Thyroid gland (tissue), 4 donors: ENCODE data around the gene SPRR1A. TPM values are rescaled to one million over a fixed set of nuclear protein-coding genes. Genes with fewer than 3 reads are reported as not detected.

ENCODE experiments used
- DNase-seq, 2 donors: peaks; one replicate each; pipeline ENCODE4 v3.0.0-alpha.2; 2019
- H3K27ac ChIP-seq, 3 donors: fragments of 200-600 bp; sonication (generic); 1 replicate in 2 of 3; 2 replicates in 1 of 3; pipeline ENCODE4 v1.5.1; 2016 to 2019; ENCODE audit warnings: mild to moderate bottlenecking in 1 of 3, moderate library complexity in 1 of 3
- H3K27me3 ChIP-seq: fragments of 200-600 bp; sonication (generic); one replicate; pipeline ENCODE4 v1.5.1; 2019
- H3K36me3 ChIP-seq, 2 donors: fragments of 200-600 bp; sonication (generic); one replicate each; pipeline ENCODE4 v1.5.1; 2016 to 2019
- H3K4me1 ChIP-seq, 2 donors: fragments of 200-600 bp; sonication (generic); one replicate each; pipeline ENCODE4 v1.5.1; 2017 to 2019
- H3K4me3 ChIP-seq, 3 donors: fragments of 200-600 bp; sonication (generic); replicated peaks in 1 of 3; 1 replicate in 2 of 3; 2 replicates in 1 of 3; pipeline ENCODE4 v1.5.1; 2016; ENCODE audit warnings: mild to moderate bottlenecking in 1 of 3
- H3K9me3 ChIP-seq: fragments of 200-600 bp; sonication (generic); one replicate; pipeline ENCODE4 v1.5.1; 2017
- POLR2A ChIP-seq, 2 donors: fragments of 450-650 bp; IDR thresholded peaks; one replicate each; pipeline ENCODE4 v1.6.1; 2017; ENCODE audit warnings: antibody characterized with exemption in 2 of 2, mild to moderate bottlenecking in 2 of 2, moderate library complexity in 1 of 2
- WGBS, 2 donors: methylation state at CpG; one replicate each; pipeline ENCODE4 v1.1.5; 2017; 5-methylcytosine and 5-hydroxymethylcytosine counted together
- intact Hi-C: fragments of 100-400 bp; cut with DNase I; formaldehyde crosslinking; loops from one replicate; pipeline ENCODE4 v1.15.1; 2023
- total RNA-seq, 4 donors: library from RNA; depleted of rRNA; stranded (reverse); fragments of >200 nt; gene quantifications; one replicate each; pipeline ENCODE4 v1.2.3, GENCODE V29; 2016
- TF ChIP-seq, protein P1 (sequence below), 6 experiments: fragments of 200-600 bp in 3 of 6; fragments of 450-650 bp in 3 of 6; sonication (generic) in 3 of 6; IDR thresholded peaks; one replicate each; pipeline ENCODE4 v1.5.1; 2016 to 2019; ENCODE audit warnings: antibody characterized with exemption in 6 of 6, mild to moderate bottlenecking in 2 of 6, inconsistent platforms in 1 of 6, moderate library complexity in 1 of 6

The SPRR1A gene
- total RNA-seq, 4 donors from 2014 or later = not detected

DNA sequence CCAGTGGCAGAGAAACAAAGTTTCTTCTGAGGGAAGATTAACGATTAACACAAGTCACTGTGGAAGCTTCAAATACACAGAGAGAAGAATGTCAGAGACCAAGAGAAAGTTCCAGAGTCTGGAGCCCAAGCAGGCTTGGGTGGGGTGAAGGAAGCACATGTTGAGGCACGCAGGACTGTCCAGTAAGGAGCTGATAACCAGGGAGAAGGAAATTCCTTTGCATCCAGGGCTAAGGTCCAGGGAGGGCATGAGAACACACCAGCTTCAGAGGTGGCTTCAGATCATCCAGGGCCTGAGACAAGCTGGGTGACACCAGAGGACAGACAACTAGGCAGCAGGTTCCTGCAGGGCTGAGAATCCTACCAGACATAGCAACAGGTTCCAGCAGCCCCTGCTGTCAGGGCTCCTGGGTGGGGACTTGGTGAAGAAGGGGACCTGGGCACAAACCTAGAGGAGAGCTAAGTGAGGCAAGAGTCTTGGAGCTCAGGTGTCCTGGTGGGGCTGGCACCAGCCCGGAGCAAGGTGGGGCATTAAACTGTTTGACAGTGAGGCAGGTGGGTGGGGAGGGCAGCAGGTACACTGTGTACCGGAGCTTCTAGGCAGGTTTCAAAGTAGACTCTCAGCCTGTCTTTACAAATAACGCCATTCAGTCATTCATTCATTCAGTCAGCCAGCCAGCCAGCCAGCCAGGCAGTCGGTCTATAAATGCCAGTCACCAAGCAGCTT is 2.6 kb upstream of the SPRR1A start:
- Histone ChIP-seq H3K9me3 (no peaks in the 10 kb centered on the region), H3K27me3 (no peaks in the 10 kb centered on the region), H3K27ac (no peak overlapping the region), H3K36me3 (no peaks in the 10 kb centered on the region), H3K4me1 (no peaks in the 10 kb centered on the region), H3K4me3 (no peak overlapping the region)
- DNase-seq = no peak
- WGBS, 2 donors = 87 to 94% methylated on average over 5 to 6 of the region's 6 CpGs
- TF ChIP-seq, protein P1, sequence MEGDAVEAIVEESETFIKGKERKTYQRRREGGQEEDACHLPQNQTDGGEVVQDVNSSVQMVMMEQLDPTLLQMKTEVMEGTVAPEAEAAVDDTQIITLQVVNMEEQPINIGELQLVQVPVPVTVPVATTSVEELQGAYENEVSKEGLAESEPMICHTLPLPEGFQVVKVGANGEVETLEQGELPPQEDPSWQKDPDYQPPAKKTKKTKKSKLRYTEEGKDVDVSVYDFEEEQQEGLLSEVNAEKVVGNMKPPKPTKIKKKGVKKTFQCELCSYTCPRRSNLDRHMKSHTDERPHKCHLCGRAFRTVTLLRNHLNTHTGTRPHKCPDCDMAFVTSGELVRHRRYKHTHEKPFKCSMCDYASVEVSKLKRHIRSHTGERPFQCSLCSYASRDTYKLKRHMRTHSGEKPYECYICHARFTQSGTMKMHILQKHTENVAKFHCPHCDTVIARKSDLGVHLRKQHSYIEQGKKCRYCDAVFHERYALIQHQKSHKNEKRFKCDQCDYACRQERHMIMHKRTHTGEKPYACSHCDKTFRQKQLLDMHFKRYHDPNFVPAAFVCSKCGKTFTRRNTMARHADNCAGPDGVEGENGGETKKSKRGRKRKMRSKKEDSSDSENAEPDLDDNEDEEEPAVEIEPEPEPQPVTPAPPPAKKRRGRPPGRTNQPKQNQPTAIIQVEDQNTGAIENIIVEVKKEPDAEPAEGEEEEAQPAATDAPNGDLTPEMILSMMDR (IDR thresholded peaks at IDR 0.05) = no peak
- no peak for TF ChIP-seq POLR2A (IDR thresholded peaks at IDR 0.05)
- intact Hi-C loops = no loop called here

DNA sequence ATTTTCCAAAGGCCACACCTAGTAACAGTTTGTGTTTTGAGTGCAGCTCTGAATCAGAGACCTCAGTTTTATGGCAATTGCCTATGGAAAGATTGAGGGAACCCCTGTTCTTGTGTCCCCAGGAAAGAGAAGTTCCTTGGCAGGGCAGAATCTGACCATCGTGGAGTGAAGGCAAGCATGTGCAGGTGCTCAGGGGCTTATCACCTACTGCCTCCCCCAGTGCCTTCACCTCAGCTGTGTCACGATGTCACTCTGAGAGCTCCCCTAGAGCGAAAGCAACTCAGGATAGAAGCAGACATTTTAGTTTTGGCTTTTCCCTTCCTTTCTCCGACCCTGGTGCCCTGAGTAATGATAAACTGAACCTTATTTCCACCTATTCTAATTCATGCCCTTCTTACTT is 1.8 kb upstream of the SPRR1A start:
- Histone ChIP-seq H3K27ac (no peak overlapping the region), H3K4me3 (no peak overlapping the region), H3K4me1 (no peaks in the 10 kb centered on the region), H3K9me3 (no peaks in the 10 kb centered on the region), H3K36me3 (no peaks in the 10 kb centered on the region), H3K27me3 (no peaks in the 10 kb centered on the region)
- WGBS, 2 donors = 75 to 87% methylated on average over 4 of the region's 4 CpGs
- TF ChIP-seq, protein P1 (IDR thresholded peaks at IDR 0.05) = no peak
- TF ChIP-seq POLR2A (IDR thresholded peaks at IDR 0.05) = no peak
- no peak for DNase-seq
- intact Hi-C loops = no loop called here

DNA sequence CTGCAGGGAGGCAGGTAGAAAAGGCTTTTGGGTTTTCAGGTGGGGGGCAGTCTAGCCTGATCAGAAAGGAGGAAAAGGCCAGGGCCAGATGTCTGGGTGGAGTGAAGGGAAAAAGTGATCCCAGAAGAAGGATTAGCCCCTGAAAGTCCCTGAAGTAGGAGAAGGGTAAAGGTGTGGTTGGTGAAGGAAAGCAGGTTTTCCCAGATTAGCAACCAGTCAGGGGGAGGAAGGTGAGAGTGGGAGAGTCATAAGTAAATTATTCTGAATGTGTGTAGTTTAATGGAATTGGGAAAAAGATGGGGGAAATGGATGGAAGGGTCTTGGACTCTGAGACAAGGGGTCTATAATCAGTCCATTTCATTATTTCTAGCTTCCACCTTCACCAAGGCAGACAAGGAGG is 647 bp upstream of the SPRR1A start:
- no peaks in the 10 kb centered on the region for H3K27me3 ChIP-seq
- TF ChIP-seq, protein P1 (IDR thresholded peaks at IDR 0.05) = no peak
- no peak for TF ChIP-seq POLR2A (IDR thresholded peaks at IDR 0.05)
- H3K4me3 ChIP-seq = no peak overlapping the region
- H3K27ac ChIP-seq = no peak overlapping the region
- H3K4me1 ChIP-seq = no peaks in the 10 kb centered on the region
- intact Hi-C loops = no loop called here
- DNase-seq = no peak
- H3K36me3 ChIP-seq = no peaks in the 10 kb centered on the region
- H3K9me3 ChIP-seq = no peaks in the 10 kb centered on the region

DNA sequence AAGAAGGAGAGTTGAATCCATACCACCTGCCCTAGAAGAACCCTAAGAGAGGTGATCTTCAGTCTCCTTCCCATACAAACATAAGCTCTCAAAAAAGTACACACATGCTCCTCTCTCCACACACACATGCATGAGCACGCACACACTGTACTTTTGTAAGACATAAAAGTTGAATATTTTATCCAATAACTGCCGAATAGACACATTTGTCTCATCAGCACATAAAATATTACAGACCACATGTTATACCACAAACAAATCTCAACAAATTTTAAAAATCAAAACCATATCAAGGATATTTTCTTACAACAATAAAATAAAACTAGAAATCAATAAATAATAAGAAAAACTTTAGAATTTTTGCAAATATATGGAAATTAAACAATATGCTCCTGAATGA is 2.7 kb downstream of the SPRR1A start:
- Histone ChIP-seq H3K27ac (no peak overlapping the region), H3K36me3 (no peaks in the 10 kb centered on the region), H3K4me3 (no peak overlapping the region), H3K4me1 (no peaks in the 10 kb centered on the region), H3K9me3 (no peaks in the 10 kb centered on the region), H3K27me3 (no peaks in the 10 kb centered on the region)
- intact Hi-C loops = no loop called here
- WGBS, 2 donors = 81 to 91% methylated on average over 2 of the region's 2 CpGs
- TF ChIP-seq, protein P1 (IDR thresholded peaks at IDR 0.05) = no peak
- TF ChIP-seq POLR2A (IDR thresholded peaks at IDR 0.05) = no peak
- DNase-seq = no peak

DNA sequence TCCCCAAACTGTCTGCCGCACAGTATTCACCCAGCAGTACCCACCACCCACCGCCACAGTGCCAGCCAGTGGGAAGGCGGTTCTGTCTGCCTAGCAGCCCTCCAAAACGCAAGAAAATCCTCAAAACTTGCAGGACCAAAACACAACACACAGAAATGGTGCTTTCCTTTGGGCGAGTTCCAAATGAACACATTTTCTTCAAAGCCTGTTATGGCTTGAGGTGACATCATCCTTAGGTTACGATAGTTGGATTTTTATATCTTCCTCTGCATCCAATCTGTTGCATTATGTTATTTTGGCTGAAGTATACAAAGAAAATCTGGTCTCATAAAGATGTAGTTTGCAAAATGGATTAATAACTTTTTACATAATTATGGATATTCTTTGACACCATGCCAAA is 9.3 kb downstream of the SPRR1A start:
- Histone ChIP-seq H3K27me3 (no peaks in the 10 kb centered on the region), H3K36me3 (no peaks in the 10 kb centered on the region), H3K27ac (no peak overlapping the region), H3K9me3 (no peaks in the 10 kb centered on the region), H3K4me3 (no peak overlapping the region), H3K4me1 (no peaks in the 10 kb centered on the region)
- intact Hi-C loops = no loop called here
- 74 to 77% methylated on average over 5 to 6 of the region's 6 CpGs for WGBS, 2 donors
- no peak for DNase-seq
- TF ChIP-seq, protein P1 (IDR thresholded peaks at IDR 0.05) = no peak
- TF ChIP-seq POLR2A (IDR thresholded peaks at IDR 0.05) = no peak
